NCI-H774 (cell line): ENCODE data around the gene AKIRIN2.

Experiments
- DNase-seq: peaks from one replicate; lab custom pipeline; 2025; lab: John Stamatoyannopoulos, UW

AKIRIN2 gene

GRCh38 chr6:87701676-87702588 lies at the start of gene AKIRIN2:
TSS of gene AKIRIN2 (minus strand) at chr6:87702233. CDS start at chr6:87701684, 549 bp downstream.
- peak; percentile 100 for DNase-seq

- DNase-seq, result no peak
Measured at GRCh38 chr6:87747646-87748045, 45.6 kb upstream of the AKIRIN2 start.

GRCh38 chr6:87745966-87746721 lies 44.1 kb upstream of the AKIRIN2 start:
- DNase-seq, result no peak

GRCh38 chr6:87743454-87743853 lies 41.4 kb upstream of the AKIRIN2 start:
- DNase-seq, result no peak

GRCh38 chr6:87742106-87742505 lies 40.1 kb upstream of the AKIRIN2 start:
- no peak for DNase-seq

- peak; percentile 13 for DNase-seq
Measured at GRCh38 chr6:87741001-87741650, 39.1 kb upstream of the AKIRIN2 start.

- DNase-seq, result no peak
Measured at GRCh38 chr6:87738744-87739143, 36.7 kb upstream of the AKIRIN2 start.

- DNase-seq, result no peak
Measured at GRCh38 chr6:87738000-87738399, 36.0 kb upstream of the AKIRIN2 start.

GRCh38 chr6:87736809-87737540 lies 34.9 kb upstream of the AKIRIN2 start:
- DNase-seq, result no peak

GRCh38 chr6:87731818-87732661 lies 30.0 kb upstream of the AKIRIN2 start:
- peak; percentile 70 for DNase-seq

- DNase-seq, result no peak
Measured at GRCh38 chr6:87731080-87731479, 29.0 kb upstream of the AKIRIN2 start.

- no peak for DNase-seq
Measured at GRCh38 chr6:87729965-87730719, 28.1 kb upstream of the AKIRIN2 start.

- DNase-seq, result no peak
Measured at GRCh38 chr6:87728706-87729105, 26.7 kb upstream of the AKIRIN2 start.

- DNase-seq, result no peak
Measured at GRCh38 chr6:87724983-87725811, 23.2 kb upstream of the AKIRIN2 start.

GRCh38 chr6:87723170-87724078 lies 21.4 kb upstream of the AKIRIN2 start:
- DNase-seq, result peak; percentile 29

GRCh38 chr6:87722540-87723169 lies 20.6 kb upstream of the AKIRIN2 start:
- DNase-seq, result no peak

- no peak for DNase-seq
Measured at GRCh38 chr6:87721311-87721710, 19.3 kb upstream of the AKIRIN2 start.
